ENCODE results near the gene ODF2L.

- TF ChIP-seq CTCF (IDR thresholded peaks at IDR 0.05) (no peak), POLR2AphosphoS5 (IDR thresholded peaks at IDR 0.05) (no peak), POLR2A (IDR thresholded peaks at IDR 0.05) (no peak)
Observed at GRCh38 chr1:86365896-86366295, 30.2 kb downstream of the ODF2L start.

All from prostate gland (tissue), 2 donors.